ENCODE results near the gene RAB31. TPM values are rescaled to one million over a fixed set of nuclear protein-coding genes. Genes with fewer than 3 reads are reported as not detected.

Gene RAB31
- total RNA-seq, 4 donors from 2014 or later: 12.2 to 22.0 (median 15.6) TPM

GRCh38 chr18:9712611-9713010 lies 4.5 kb downstream of the RAB31 start:
- TF ChIP-seq CTCF (IDR thresholded peaks at IDR 0.05): no peak
- no peak for TF ChIP-seq POLR2A (IDR thresholded peaks at IDR 0.05)
- H3K4me3 ChIP-seq (ENCODE audit: low read depth, poor library complexity, severe bottlenecking): no peak overlapping the region
- DNase-seq (ENCODE audit: low spot score in 2 of 2): peak in 1 of 2 donors; percentile 1
- 36 to 41% methylated on average over 3 of the region's 3 CpGs for WGBS, 2 donors
- intact Hi-C loops (cut with DNase I; ENCODE audit: low total_unique reads): no loop called here

GRCh38 chr18:9714266-9715087 lies 6.4 kb downstream of the RAB31 start:
- DNase-seq (ENCODE audit: low spot score in 2 of 2): peak in 1 of 2 donors; percentile 42
- WGBS, 2 donors: 88 to 91% methylated on average over 10 of the region's 10 CpGs
- intact Hi-C loops (cut with DNase I; ENCODE audit: low total_unique reads): no loop called here
- no peak overlapping the region for H3K4me3 ChIP-seq (ENCODE audit: low read depth, poor library complexity, severe bottlenecking)
- no peak for TF ChIP-seq POLR2A (IDR thresholded peaks at IDR 0.05)
- TF ChIP-seq CTCF (IDR thresholded peaks at IDR 0.05): no peak

- TF ChIP-seq POLR2A (IDR thresholded peaks at IDR 0.05) (no peak), CTCF (IDR thresholded peaks at IDR 0.05) (no peak)
- DNase-seq (ENCODE audit: low spot score in 2 of 2): peak in 1 of 2 donors; percentile 60
- intact Hi-C loops (cut with DNase I; ENCODE audit: low total_unique reads): no loop called here
- WGBS, 2 donors: 85 to 86% methylated on average over 3 of the region's 3 CpGs
- H3K4me3 ChIP-seq (ENCODE audit: low read depth, poor library complexity, severe bottlenecking): no peak overlapping the region
These were observed 6.9 kb downstream of the RAB31 start for GRCh38 chr18:9715088-9715343.

GRCh38 chr18:9715978-9716774 lies 8.1 kb downstream of the RAB31 start:
- DNase-seq (ENCODE audit: low spot score in 2 of 2): peak in 1 of 2 donors; percentile 72
- WGBS, 2 donors: 82 to 85% methylated on average over 10 of the region's 10 CpGs
- no peak overlapping the region for H3K4me3 ChIP-seq (ENCODE audit: low read depth, poor library complexity, severe bottlenecking)
- intact Hi-C loops (cut with DNase I; ENCODE audit: low total_unique reads): no loop called here
- TF ChIP-seq CTCF (IDR thresholded peaks at IDR 0.05) (no peak), POLR2A (IDR thresholded peaks at IDR 0.05) (no peak)

GRCh38 chr18:9716780-9717563 lies 8.9 kb downstream of the RAB31 start:
- intact Hi-C loops (cut with DNase I; ENCODE audit: low total_unique reads): no loop called here
- H3K4me3 ChIP-seq (ENCODE audit: low read depth, poor library complexity, severe bottlenecking): no peak overlapping the region
- TF ChIP-seq CTCF (IDR thresholded peaks at IDR 0.05) (no peak), POLR2A (IDR thresholded peaks at IDR 0.05) (no peak)
- 84 to 87% methylated on average over 8 of the region's 8 CpGs for WGBS, 2 donors
- peak in 1 of 2 donors; percentile 8 for DNase-seq (ENCODE audit: low spot score in 2 of 2)

Data from lower leg skin (tissue), 4 donors.